OCI-LY7 (cell line): ENCODE measurements around the gene DYNC1I1.

Experiments
- CTCF ChIP-seq: fragments of 200-600 bp; sonication (generic); conservative IDR thresholded peaks from 2 replicates; pipeline ENCODE4 v1.5.1; 2014; ENCODE audit warnings: mild to moderate bottlenecking, antibody characterized with exemption, low read length, moderate library complexity, mixed read lengths
- EZH2phosphoT487 ChIP-seq: fragments of 200-600 bp; sonication (generic); IDR thresholded peaks from 2 replicates; pipeline ENCODE4 v1.6.1; 2018; ENCODE audit warnings: low read depth, borderline replicate concordance, mild to moderate bottlenecking, mixed run types, antibody characterized with exemption, low read length, moderate library complexity, mixed read lengths

DNA sequence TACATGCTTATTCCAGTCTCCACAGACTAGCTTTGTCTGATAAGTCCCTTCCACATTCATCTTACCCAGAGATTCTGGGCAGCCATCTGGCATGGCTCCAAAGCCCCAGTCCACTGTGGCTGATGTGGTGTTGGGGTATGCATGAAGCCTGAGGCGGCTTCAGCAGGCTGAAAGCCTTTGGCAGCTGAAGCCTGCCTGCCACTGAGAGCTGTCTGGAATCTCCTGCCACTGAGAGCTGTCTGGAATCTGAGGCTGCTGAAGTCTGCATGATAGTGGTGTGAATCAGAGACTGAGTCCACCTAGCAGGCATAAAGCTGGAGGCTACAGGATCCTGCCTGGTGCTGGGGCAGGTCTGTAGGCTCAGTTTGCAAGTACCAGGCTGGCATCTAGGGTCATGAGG lies 87.1 kb downstream of the DYNC1I1 start:
- no peak for TF ChIP-seq CTCF
- TF ChIP-seq EZH2phosphoT487, result no peak
